Liver (tissue), 9 donors: ENCODE data around the gene GMPR. TPM values are rescaled to one million over a fixed set of nuclear protein-coding genes. Genes with fewer than 3 reads are reported as not detected.
"Not testable (repeated sequence)": the region's sequence is repeated elsewhere in the genome, so short reads cannot be mapped to it uniquely, and the experiment has no call there.

Source experiments
- DNase-seq: peaks from one replicate; pipeline ENCODE4 v3.0.0-alpha.2; 2017; ENCODE audit warnings: low spot score
- H3K27ac ChIP-seq, 2 donors: one replicate each; pipeline ENCODE4 v1.7.0; 2013; ENCODE audit warnings: inconsistent platforms in 2 of 2, low read length in 2 of 2, control low read depth in 1 of 2, low read depth in 1 of 2, mild to moderate bottlenecking in 1 of 2
- H3K27me3 ChIP-seq, 4 donors: one replicate each; pipeline versions ENCODE4 v1.6.1 to v1.7.0; 2013; ENCODE audit warnings: low read length in 3 of 4, inconsistent platforms in 1 of 4, mild to moderate bottlenecking in 1 of 4, moderate library complexity in 1 of 4; ENCODE audit not compliant: control insufficient read depth in 4 of 4, insufficient read depth in 4 of 4
- H3K36me3 ChIP-seq, 4 donors: one replicate each; pipeline versions ENCODE4 v1.6.1 to v1.7.0; 2013; ENCODE audit warnings: low read length in 3 of 4, mild to moderate bottlenecking in 3 of 4, low read depth in 1 of 4, moderate library complexity in 1 of 4; ENCODE audit not compliant: control insufficient read depth in 4 of 4, insufficient read depth in 3 of 4
- H3K4me1 ChIP-seq, 4 donors: one replicate each; pipeline versions ENCODE4 v1.6.1 to v1.7.0; 2013; ENCODE audit warnings: low read length in 3 of 4, mild to moderate bottlenecking in 3 of 4, moderate library complexity in 1 of 4; ENCODE audit not compliant: control insufficient read depth in 4 of 4, insufficient read depth in 4 of 4
- H3K4me3 ChIP-seq, 3 donors: one replicate each; pipeline versions ENCODE4 v1.6.1 to v1.7.0; 2013; ENCODE audit warnings: low read length in 3 of 3, control low read depth in 1 of 3, low read depth in 1 of 3, mild to moderate bottlenecking in 1 of 3
- H3K9ac ChIP-seq, 2 donors: one replicate each; pipeline ENCODE4 v1.7.0; 2013; ENCODE audit warnings: low read length in 2 of 2, mild to moderate bottlenecking in 2 of 2, moderate library complexity in 2 of 2, control low read depth in 1 of 2, low read depth in 1 of 2
- H3K9me3 ChIP-seq, 4 donors: one replicate each; pipeline versions ENCODE4 v1.6.1 to v1.7.0; 2013; ENCODE audit warnings: low read length in 3 of 4; ENCODE audit not compliant: control insufficient read depth in 4 of 4
- JUND ChIP-seq, 2 donors: IDR thresholded peaks; 2 replicates each; pipeline ENCODE4 v1.6.1; 2016; ENCODE audit warnings: antibody characterized with exemption in 2 of 2
- NR2F2 ChIP-seq: IDR thresholded peaks from 2 replicates; pipeline ENCODE4 v1.6.1; 2016; ENCODE audit warnings: antibody characterized with exemption
- RXRA ChIP-seq, 2 donors: IDR thresholded peaks; 2 replicates each; pipeline ENCODE4 v1.6.1; 2017 to 2018; ENCODE audit warnings: antibody characterized with exemption in 2 of 2, mild to moderate bottlenecking in 1 of 2
- WGBS: extraction: QIAGEN DNeasy Blood & Tissue Kit; methylation state at CpG from one replicate; pipeline ENCODE4 v1.1.7; 2013; 5-methylcytosine and 5-hydroxymethylcytosine counted together
- polyA plus RNA-seq, 2 donors: library from polyadenylated mRNA; stranded (reverse) in 1 of 2; unstranded in 1 of 2; fragments of 200-250 nt in 1 of 2; fragments of >200 nt in 1 of 2; fragmentation: Nextera tagmentation in 1 of 2; extraction: Ambion mirVana in 1 of 2; gene quantifications; one replicate each; pipeline versions ENCODE4 v1.2.1 to v1.2.3, GENCODE V29; 2013 to 2015
- total RNA-seq, 2 donors: library from RNA; depleted of rRNA; stranded (reverse); fragments of >200 nt; gene quantifications; one replicate each; pipeline ENCODE4 v1.2.3, GENCODE V29; 2014
- TF ChIP-seq, protein P1 (sequence below): IDR thresholded peaks from 2 replicates; pipeline ENCODE4 v1.6.1; 2016; ENCODE audit warnings: antibody characterized with exemption, mild to moderate bottlenecking
- TF ChIP-seq, protein P2 (sequence below): IDR thresholded peaks from 2 replicates; pipeline ENCODE4 v1.6.1; 2016; ENCODE audit warnings: antibody characterized with exemption
- donor health status: healthy.
- donor health status: healthy.
- donor health status: healthy.
- donor health status: healthy.
- donor health status: healthy.

The GMPR gene
- total and polyA plus RNA-seq, 4 donors = 2.1 to 50.2 (median 4.2) TPM

DNA sequence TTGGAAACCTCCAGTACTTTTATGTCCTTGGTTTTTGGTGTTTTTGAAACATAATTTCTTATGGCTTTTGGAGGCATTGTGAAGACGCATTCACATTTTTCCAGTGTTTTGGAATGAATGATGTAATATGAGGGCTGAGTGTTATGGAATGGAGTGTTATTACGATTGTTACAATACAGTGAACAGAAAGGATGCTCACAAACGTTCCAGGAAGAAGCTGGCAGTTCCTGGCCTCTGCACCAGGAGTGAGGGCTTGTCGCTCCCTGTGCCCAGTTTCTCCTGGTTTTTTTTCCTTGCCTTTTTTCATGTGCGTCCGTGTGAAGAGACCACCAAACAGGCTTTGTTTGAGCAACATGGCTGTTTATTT is 20.3 kb downstream of the GMPR start (continued):
- TF ChIP-seq, protein P1, sequence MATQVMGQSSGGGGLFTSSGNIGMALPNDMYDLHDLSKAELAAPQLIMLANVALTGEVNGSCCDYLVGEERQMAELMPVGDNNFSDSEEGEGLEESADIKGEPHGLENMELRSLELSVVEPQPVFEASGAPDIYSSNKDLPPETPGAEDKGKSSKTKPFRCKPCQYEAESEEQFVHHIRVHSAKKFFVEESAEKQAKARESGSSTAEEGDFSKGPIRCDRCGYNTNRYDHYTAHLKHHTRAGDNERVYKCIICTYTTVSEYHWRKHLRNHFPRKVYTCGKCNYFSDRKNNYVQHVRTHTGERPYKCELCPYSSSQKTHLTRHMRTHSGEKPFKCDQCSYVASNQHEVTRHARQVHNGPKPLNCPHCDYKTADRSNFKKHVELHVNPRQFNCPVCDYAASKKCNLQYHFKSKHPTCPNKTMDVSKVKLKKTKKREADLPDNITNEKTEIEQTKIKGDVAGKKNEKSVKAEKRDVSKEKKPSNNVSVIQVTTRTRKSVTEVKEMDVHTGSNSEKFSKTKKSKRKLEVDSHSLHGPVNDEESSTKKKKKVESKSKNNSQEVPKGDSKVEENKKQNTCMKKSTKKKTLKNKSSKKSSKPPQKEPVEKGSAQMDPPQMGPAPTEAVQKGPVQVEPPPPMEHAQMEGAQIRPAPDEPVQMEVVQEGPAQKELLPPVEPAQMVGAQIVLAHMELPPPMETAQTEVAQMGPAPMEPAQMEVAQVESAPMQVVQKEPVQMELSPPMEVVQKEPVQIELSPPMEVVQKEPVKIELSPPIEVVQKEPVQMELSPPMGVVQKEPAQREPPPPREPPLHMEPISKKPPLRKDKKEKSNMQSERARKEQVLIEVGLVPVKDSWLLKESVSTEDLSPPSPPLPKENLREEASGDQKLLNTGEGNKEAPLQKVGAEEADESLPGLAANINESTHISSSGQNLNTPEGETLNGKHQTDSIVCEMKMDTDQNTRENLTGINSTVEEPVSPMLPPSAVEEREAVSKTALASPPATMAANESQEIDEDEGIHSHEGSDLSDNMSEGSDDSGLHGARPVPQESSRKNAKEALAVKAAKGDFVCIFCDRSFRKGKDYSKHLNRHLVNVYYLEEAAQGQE = no peak
- TF ChIP-seq, protein P2, sequence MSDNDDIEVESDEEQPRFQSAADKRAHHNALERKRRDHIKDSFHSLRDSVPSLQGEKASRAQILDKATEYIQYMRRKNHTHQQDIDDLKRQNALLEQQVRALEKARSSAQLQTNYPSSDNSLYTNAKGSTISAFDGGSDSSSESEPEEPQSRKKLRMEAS = no peak
- TF ChIP-seq RXRA (IDR thresholded peaks at IDR 0.05) (no peak), NR2F2 (no peak), JUND (IDR thresholded peaks at IDR 0.05) (no peak)

DNA sequence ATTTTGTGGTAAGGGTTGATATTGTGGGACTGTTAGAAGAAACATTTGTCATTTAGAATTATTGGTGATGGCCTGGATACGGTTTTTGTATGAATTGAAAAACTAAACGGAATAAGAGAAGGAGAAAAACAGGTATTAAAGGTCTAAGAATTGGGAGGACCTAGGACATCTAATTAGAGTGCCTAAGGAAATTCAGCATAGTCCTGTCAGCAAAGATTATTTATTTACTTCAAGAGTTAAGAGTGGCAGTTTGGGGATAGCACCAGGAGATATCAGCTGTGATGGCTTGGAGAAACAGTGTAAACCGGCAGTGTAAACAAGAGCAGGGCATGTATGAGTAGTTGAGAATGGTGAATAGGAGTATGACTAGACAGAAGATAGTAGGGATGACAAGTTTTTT is 21.2 kb downstream of the GMPR start:
- not testable (repeated sequence) for DNase-seq, H3K36me3 ChIP-seq, H3K4me1 ChIP-seq, H3K9me3 ChIP-seq, H3K4me3 ChIP-seq, H3K27me3 ChIP-seq, H3K9ac ChIP-seq, H3K27ac ChIP-seq
- WGBS = 93% methylated on average over 2 of the region's 3 CpGs

DNA sequence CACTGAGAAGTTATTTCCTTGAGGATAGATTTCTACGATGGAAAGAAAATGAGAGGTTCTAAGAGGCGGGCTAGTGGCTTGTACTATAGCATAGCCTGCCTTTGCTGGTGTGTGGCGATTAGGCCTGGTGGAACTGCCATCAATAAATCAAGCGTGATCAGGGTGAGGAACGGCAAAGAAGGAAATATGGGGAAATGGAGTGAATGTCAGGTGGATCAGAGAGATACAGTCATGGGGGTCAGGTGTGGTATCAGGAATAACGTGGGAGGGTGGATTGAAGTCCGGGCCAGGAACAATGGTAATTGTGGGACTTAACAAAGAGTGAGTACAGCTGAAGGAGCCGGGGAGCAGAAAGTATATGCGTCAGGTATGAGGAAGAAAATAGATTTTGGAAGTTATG is 22.2 kb downstream of the GMPR start:
- not testable (repeated sequence) for H3K36me3 ChIP-seq, H3K27me3 ChIP-seq, H3K27ac ChIP-seq, H3K9me3 ChIP-seq, H3K9ac ChIP-seq, DNase-seq, H3K4me3 ChIP-seq, H3K4me1 ChIP-seq
- 93% methylated on average over 7 of the region's 9 CpGs for WGBS

DNA sequence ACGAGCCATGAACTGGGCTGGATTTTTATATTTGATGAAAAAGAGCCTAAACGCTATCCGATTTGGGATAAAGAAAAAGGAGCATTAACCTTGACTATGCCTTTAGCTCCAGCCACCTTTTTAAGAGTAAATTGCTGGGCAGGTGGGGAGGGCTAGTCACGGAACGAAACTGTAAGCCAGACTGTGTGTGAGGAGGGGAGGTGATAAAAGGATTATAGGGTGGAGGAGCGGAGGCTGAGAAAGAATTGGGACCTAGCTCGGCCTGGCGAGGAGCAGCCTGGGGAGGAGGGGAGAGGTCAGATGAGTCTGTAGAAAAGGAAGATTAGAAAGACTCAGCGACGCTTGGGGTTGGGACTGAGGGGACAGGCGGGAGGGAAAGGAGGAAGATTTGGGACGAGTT is 24.4 kb downstream of the GMPR start:
- not testable (repeated sequence) for H3K27me3 ChIP-seq, H3K27ac ChIP-seq, H3K9ac ChIP-seq, H3K4me3 ChIP-seq, H3K36me3 ChIP-seq, H3K9me3 ChIP-seq, H3K4me1 ChIP-seq, DNase-seq
- WGBS = 86% methylated on average over 12 of the region's 12 CpGs

DNA sequence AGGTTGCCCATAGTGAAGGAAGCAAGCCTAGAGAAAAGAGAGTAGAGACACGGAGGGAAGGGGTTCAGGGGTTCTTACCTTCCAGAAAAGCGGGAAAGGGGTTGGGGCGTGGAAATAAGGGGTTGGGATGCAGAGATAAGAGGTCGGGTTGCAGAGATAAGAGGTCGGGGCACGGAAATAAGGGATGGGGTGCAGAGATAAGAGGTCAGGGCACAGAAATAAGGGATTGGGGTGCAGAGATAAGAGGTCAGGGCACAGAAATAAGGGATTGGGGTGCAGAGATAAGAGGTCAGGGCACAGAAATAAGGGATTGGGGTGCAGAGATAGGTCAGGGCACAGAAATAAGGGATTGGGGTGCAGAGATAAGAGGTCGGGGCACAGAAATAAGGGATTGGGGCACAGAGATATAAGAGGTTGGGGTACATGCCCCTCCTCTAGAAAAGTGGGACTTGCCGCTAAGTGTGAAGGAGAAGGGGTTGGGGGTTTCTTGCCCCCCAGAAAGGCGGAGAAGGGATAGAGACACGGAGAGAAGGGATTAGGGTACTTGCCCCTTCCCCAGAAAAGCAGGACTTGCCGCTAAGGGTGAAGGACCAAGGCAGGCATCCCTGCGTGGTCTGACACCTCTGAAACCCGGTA is 25.2 kb downstream of the GMPR start:
- not testable (repeated sequence) for H3K9me3 ChIP-seq, H3K9ac ChIP-seq, H3K27ac ChIP-seq, H3K27me3 ChIP-seq, H3K4me3 ChIP-seq, H3K36me3 ChIP-seq, DNase-seq, H3K4me1 ChIP-seq
- WGBS = 81% methylated on average over 13 of the region's 13 CpGs
